ENCODE results near the gene APRT.

- TF ChIP-seq POLR2A (IDR thresholded peaks at IDR 0.05), result peak; percentile 28 to 83
- TF ChIP-seq CTCF (IDR thresholded peaks at IDR 0.05), result peak in 3 of 4 experiments; percentile 39 to 61 (median 50)
These were observed at the start of gene APRT for GRCh38 chr16:88811769-88812512.

Data from uterus (tissue), 2 donors.